ENCODE results near the gene STRN4.

DNA sequence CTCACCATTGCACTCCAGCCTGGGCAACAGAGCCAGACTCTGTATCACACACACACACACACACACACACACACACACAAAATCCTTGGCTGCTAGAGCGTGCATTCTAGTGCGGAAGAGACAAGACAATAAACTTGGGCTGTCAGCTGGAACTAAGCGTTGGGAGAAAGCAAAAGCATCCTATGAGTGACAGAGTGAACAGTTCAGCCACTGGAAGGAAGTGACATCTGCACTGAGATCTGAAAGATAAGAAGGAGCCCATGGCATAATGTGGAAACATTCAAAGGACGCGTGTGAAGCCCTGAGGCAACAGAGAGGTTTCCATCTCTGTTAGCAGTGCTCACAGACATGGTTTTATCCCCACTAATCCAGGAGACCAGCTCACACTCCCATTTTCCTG is 45.7 kb upstream of the STRN4 start:
- TF ChIP-seq SUZ12 (IDR thresholded peaks at IDR 0.05; ENCODE audit: extremely low read depth, insufficient read depth, insufficient read length) = no peak
- no peak for TF ChIP-seq ZNF274 (IDR thresholded peaks at IDR 0.05; ENCODE audit: low read depth, low read length)
